WERI-Rb-1 (cell line): ENCODE data around the gene ZNF70.
A peak's percentile ranks its signal among the peaks of the same experiment; 100 is the strongest.

ENCODE experiments used
- DNase-seq: peaks from one replicate; pipeline ENCODE4 v3.0.0-alpha.2; 2020
- H3K27ac ChIP-seq: fragments of 250-450 bp; sonication (Bioruptor Pico); 2 replicates; pipeline ENCODE4 v1.5.1; 2020; ENCODE audit warnings: mild to moderate bottlenecking, moderate library complexity
- H3K27me3 ChIP-seq: fragments of 250-450 bp; sonication (Bioruptor Pico); 2 replicates; pipeline ENCODE4 v1.5.1; 2021; ENCODE audit warnings: mild to moderate bottlenecking, low read depth, moderate library complexity; ENCODE audit not compliant: insufficient read depth, severe bottlenecking
- H3K36me3 ChIP-seq: fragments of 250-450 bp; sonication (Bioruptor Pico); 2 replicates; pipeline ENCODE4 v1.5.1; 2020; ENCODE audit warnings: mild to moderate bottlenecking, moderate library complexity
- H3K4me3 ChIP-seq: 2 replicates; pipeline ENCODE4 v1.5.1; 2011; ENCODE audit warnings: low read depth, mild to moderate bottlenecking, control low read depth, low read length
- H3K9me3 ChIP-seq: fragments of 250-450 bp; sonication (Bioruptor Pico); 2 replicates; pipeline ENCODE4 v1.5.1; 2021; ENCODE audit warnings: mild to moderate bottlenecking, moderate library complexity; ENCODE audit not compliant: severe bottlenecking
- CTCF ChIP-seq: IDR thresholded peaks from 2 replicates; pipeline ENCODE4 v1.5.1; 2011; ENCODE audit warnings: low read depth, mild to moderate bottlenecking, control low read depth, inconsistent platforms, low read length

ZNF70 gene

GRCh38 chr22:23772315-23772648 is 21.4 kb upstream of the ZNF70 start:
- H3K36me3 ChIP-seq: no peaks in the 10 kb centered on the region
- H3K27ac ChIP-seq: peak overlapping the region; percentile 79
- no peaks in the 10 kb centered on the region for H3K9me3 ChIP-seq
- no peak for DNase-seq
- no peaks in the 10 kb centered on the region for H3K27me3 ChIP-seq
- no peak for TF ChIP-seq CTCF
- peak overlapping the region; percentile 19 for H3K4me3 ChIP-seq

- H3K9me3 ChIP-seq: no peaks in the 10 kb centered on the region
- peaks cover 15% of the 10 kb centered on the region for H3K36me3 ChIP-seq
- no peak overlapping the region for H3K27ac ChIP-seq
- H3K4me3 ChIP-seq: no peak overlapping the region
- no peak for TF ChIP-seq CTCF
- DNase-seq: no peak
- no peaks in the 10 kb centered on the region for H3K27me3 ChIP-seq
Measured at GRCh38 chr22:23769321-23769965, 18.5 kb upstream of the ZNF70 start.

GRCh38 chr22:23767673-23768548 is 17.0 kb upstream of the ZNF70 start, which contains the start of gene CHCHD10:
Gene CHCHD10, minus strand, starts transcription at chr22:23767972. Its CDS starts 98 bp downstream, at chr22:23767874.
- H3K36me3 ChIP-seq: peaks cover 16% of the 10 kb centered on the region
- H3K4me3 ChIP-seq: peak within 1 kb of the TSS; percentile 58
- H3K9me3 ChIP-seq: no peaks in the 10 kb centered on the region
- peak; percentile 89 for DNase-seq
- H3K27ac ChIP-seq: peak within 1 kb of the TSS; percentile 89
- H3K27me3 ChIP-seq: no peaks in the 10 kb centered on the region
- TF ChIP-seq CTCF: peak; percentile 91

GRCh38 chr22:23767303-23767672 is 16.4 kb upstream of the ZNF70 start:
- Histone ChIP-seq H3K36me3 (peaks cover 16% of the 10 kb centered on the region), H3K27me3 (no peaks in the 10 kb centered on the region), H3K9me3 (no peaks in the 10 kb centered on the region), H3K4me3 (peak overlapping the region; percentile 58), H3K27ac (peak overlapping the region; percentile 89)
- no peak for TF ChIP-seq CTCF
- no peak for DNase-seq

GRCh38 chr22:23764899-23765881 is 14.3 kb upstream of the ZNF70 start:
- peaks cover 16% of the 10 kb centered on the region for H3K36me3 ChIP-seq
- no peaks in the 10 kb centered on the region for H3K9me3 ChIP-seq
- H3K27me3 ChIP-seq: no peaks in the 10 kb centered on the region
- DNase-seq: no peak
- H3K27ac ChIP-seq: no peak overlapping the region
- no peak for TF ChIP-seq CTCF
- H3K4me3 ChIP-seq: no peak overlapping the region
